ENCODE measurements around the gene ENPP3. TPM values are rescaled to one million over a fixed set of nuclear protein-coding genes. Genes with fewer than 3 reads are reported as not detected.
A peak's percentile ranks its signal among the peaks of the same experiment; 100 is the strongest.

Gene ENPP3
- total and polyA plus RNA-seq, 2 of the 13 experiments (the other 11 are each of a cell fraction or from before 2014, with no cell fraction given): 40.0 to 75.4 TPM

DNA sequence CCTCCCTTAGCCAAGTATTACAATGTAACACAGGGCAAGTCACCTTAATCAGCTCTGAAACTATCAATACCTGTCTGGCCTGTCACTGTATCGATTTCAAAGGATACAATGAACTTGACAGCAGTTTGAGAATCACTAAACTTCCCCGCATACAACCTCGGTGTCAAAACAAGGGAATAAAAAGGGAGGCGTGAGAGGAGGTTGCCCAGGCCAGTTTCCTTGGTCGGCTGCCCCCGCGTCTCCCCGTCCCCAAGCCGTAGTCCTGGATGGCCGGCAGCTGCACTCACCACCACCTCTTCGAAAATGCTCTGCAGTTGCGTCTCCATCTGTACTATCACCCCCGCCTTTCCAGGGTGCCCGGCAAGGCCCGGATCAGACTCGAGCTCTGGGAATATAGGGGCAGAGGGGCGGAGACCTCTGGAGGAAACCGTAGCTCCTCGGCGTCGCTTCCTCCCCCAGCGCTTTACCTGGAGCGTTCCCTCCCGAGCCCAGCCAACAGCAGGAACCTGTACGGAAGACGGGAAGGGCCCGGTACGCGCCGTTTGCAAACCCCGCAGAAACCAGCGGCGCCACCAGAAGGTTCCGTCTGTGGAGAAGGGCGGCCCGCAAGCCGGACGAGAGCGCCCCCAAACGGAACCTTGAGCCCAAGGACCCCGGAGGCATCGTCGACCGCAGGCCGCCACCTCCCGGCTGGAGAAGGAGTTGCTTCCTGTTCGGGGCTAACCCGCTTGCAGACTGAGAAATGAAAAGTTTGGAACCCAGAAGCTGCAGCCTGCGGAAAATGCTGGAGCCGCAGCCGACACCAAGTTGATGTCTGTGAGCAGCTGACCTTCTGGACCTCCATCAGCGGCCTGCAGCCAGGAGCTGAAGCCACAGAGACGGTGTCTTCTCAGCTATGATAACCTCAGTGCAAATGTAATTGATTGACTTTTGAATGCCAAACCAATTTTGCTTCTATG lies 9.1 kb upstream of the ENPP3 start, which contains the start of gene MED23 (continued):
- TF ChIP-seq, protein P1, sequence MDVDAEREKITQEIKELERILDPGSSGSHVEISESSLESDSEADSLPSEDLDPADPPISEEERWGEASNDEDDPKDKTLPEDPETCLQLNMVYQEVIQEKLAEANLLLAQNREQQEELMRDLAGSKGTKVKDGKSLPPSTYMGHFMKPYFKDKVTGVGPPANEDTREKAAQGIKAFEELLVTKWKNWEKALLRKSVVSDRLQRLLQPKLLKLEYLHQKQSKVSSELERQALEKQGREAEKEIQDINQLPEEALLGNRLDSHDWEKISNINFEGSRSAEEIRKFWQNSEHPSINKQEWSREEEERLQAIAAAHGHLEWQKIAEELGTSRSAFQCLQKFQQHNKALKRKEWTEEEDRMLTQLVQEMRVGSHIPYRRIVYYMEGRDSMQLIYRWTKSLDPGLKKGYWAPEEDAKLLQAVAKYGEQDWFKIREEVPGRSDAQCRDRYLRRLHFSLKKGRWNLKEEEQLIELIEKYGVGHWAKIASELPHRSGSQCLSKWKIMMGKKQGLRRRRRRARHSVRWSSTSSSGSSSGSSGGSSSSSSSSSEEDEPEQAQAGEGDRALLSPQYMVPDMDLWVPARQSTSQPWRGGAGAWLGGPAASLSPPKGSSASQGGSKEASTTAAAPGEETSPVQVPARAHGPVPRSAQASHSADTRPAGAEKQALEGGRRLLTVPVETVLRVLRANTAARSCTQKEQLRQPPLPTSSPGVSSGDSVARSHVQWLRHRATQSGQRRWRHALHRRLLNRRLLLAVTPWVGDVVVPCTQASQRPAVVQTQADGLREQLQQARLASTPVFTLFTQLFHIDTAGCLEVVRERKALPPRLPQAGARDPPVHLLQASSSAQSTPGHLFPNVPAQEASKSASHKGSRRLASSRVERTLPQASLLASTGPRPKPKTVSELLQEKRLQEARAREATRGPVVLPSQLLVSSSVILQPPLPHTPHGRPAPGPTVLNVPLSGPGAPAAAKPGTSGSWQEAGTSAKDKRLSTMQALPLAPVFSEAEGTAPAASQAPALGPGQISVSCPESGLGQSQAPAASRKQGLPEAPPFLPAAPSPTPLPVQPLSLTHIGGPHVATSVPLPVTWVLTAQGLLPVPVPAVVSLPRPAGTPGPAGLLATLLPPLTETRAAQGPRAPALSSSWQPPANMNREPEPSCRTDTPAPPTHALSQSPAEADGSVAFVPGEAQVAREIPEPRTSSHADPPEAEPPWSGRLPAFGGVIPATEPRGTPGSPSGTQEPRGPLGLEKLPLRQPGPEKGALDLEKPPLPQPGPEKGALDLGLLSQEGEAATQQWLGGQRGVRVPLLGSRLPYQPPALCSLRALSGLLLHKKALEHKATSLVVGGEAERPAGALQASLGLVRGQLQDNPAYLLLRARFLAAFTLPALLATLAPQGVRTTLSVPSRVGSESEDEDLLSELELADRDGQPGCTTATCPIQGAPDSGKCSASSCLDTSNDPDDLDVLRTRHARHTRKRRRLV (CRISPR knock-in tag; IDR thresholded peaks at IDR 0.05): peak; percentile 98
- TF ChIP-seq STAT5B (CRISPR knock-in tag; IDR thresholded peaks at IDR 0.05): peak; percentile 87; the same call in 1 of the 2 replicates
- TF ChIP-seq PLRG1 (conservative IDR thresholded peaks at IDR 0.05): no peak
- peak; percentile 99 for TF ChIP-seq ZNF792 (CRISPR knock-in tag; IDR thresholded peaks at IDR 0.05)
- peak; percentile 98 for TF ChIP-seq SIN3B (IDR thresholded peaks at IDR 0.05; ENCODE audit: low read length)
- TF ChIP-seq ZNF530 (CRISPR knock-in tag; IDR thresholded peaks at IDR 0.05; ENCODE audit: low read depth): no peak
- TF ChIP-seq RCOR2 (CRISPR knock-in tag; IDR thresholded peaks at IDR 0.05): peak; percentile 79
- peak; percentile 100 for TF ChIP-seq PHF5A (CRISPR knock-in tag; IDR thresholded peaks at IDR 0.05; ENCODE audit: low read depth, unreplicated experiment)
- TF ChIP-seq ZNF317 (CRISPR knock-in tag; IDR thresholded peaks at IDR 0.05): peak; percentile 96
- peak; percentile 100 for TF ChIP-seq SPEN (CRISPR knock-in tag; IDR thresholded peaks at IDR 0.05; ENCODE audit: low read depth)
- TF ChIP-seq, protein P2, sequence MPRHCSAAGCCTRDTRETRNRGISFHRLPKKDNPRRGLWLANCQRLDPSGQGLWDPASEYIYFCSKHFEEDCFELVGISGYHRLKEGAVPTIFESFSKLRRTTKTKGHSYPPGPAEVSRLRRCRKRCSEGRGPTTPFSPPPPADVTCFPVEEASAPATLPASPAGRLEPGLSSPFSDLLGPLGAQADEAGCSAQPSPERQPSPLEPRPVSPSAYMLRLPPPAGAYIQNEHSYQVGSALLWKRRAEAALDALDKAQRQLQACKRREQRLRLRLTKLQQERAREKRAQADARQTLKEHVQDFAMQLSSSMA (CRISPR knock-in tag; IDR thresholded peaks at IDR 0.05): peak; percentile 99
- TF ChIP-seq CEBPG (CRISPR knock-in tag; IDR thresholded peaks at IDR 0.05): peak; percentile 68
- peak; percentile 99 for TF ChIP-seq ZNF552 (CRISPR knock-in tag; IDR thresholded peaks at IDR 0.05; ENCODE audit: borderline replicate concordance)
- peak; percentile 94 for TF ChIP-seq RXRB (CRISPR knock-in tag; IDR thresholded peaks at IDR 0.05; ENCODE audit: borderline replicate concordance)
- peak; percentile 89 for TF ChIP-seq RBAK (CRISPR knock-in tag; IDR thresholded peaks at IDR 0.05)
- TF ChIP-seq AHR (CRISPR knock-in tag; IDR thresholded peaks at IDR 0.05): peak; percentile 100
- peak; percentile 91 for TF ChIP-seq ZNF800 (CRISPR knock-in tag; IDR thresholded peaks at IDR 0.05)
- TF ChIP-seq, protein P3, sequence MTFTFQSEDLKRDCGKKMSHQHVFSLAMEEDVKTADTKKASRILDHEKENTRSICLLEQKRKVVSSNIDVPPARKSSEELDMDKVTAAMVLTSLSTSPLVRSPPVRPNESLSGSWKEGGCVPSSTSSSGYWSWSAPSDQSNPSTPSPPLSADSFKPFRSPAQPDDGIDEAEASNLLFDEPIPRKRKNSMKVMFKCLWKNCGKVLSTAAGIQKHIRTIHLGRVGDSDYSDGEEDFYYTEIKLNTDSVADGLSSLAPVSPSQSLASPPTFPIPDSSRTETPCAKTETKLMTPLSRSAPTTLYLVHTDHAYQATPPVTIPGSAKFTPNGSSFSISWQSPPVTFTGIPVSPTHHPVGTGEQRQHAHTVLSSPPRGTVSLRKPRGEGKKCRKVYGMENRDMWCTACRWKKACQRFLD (CRISPR knock-in tag; IDR thresholded peaks at IDR 0.05; ENCODE audit: borderline replicate concordance): peak; percentile 98
- peak; percentile 94 for TF ChIP-seq TBP (CRISPR knock-in tag; IDR thresholded peaks at IDR 0.05)
- peak; percentile 98 for TF ChIP-seq U2AF1 (optimal IDR thresholded peaks at IDR 0.05; ENCODE audit: low read depth, low read length)
- TF ChIP-seq CC2D1A (CRISPR knock-in tag; IDR thresholded peaks at IDR 0.05): peak; percentile 97
- TF ChIP-seq ZNF121 (CRISPR knock-in tag; IDR thresholded peaks at IDR 0.05): peak; percentile 82
- TF ChIP-seq RAD21 (CRISPR knock-in tag; IDR thresholded peaks at IDR 0.05): peak; percentile 100
